GM11168 (cell line): Measurements from ENCODE around the gene GLOD4.
"Not testable (repeated sequence)": the region's sequence is repeated elsewhere in the genome, so short reads cannot be mapped to it uniquely, and the experiment has no call there.

ENCODE experiments used
- in situ Hi-C: fragments of 300-500 bp; cut with MboI; formaldehyde crosslinking; loops from one replicate; pipeline ENCODE4 v1.12.0; 2022; ENCODE audit warnings: low sequenced_read_pairs; ENCODE audit not compliant: unreplicated experiment

GLOD4 gene

GRCh38 chr17:785901-786300 lies 3.8 kb upstream of the GLOD4 start:
- in situ Hi-C loops, result not testable (repeated sequence)

GRCh38 chr17:784143-784542 lies 2.1 kb upstream of the GLOD4 start:
- in situ Hi-C loops, result no loop called here

DNA sequence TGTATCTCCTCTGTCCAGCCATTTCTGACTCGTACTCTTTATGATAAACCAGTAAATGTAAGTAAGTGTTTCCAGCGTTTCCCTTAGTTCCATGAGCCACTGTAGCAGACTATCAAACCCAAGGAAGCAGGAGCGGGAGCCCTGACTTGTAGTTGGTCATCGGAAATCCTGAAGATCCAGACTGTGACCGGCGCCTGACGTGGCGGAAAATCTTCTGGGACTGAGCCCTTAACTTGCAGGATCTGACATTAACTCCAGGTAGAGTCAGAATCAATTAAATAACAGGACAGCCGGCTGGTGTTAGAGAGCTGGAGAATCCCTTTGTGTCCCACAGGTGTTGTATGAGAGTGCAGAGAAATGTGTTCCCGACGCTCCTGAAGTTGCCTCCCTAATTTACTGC lies 4.0 kb downstream of the GLOD4 start:
- in situ Hi-C loops, result no loop called here

DNA sequence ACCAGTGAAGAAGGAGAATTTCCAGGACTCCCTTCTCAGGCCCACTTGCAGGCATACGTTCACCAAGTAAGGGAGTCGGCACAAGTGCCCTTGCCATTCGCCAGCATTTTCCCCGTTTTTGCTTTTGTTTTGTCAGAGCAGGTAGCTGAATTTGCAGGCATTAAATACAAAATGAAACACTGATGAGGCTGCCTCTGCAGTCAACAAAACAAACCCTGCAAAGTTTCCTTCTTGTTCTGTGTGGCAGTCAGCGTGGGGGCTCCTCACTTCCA lies 7.8 kb downstream of the GLOD4 start:
- in situ Hi-C loops, result no loop called here

GRCh38 chr17:773467-774312 lies 8.4 kb downstream of the GLOD4 start:
- in situ Hi-C loops, result no loop called here

DNA sequence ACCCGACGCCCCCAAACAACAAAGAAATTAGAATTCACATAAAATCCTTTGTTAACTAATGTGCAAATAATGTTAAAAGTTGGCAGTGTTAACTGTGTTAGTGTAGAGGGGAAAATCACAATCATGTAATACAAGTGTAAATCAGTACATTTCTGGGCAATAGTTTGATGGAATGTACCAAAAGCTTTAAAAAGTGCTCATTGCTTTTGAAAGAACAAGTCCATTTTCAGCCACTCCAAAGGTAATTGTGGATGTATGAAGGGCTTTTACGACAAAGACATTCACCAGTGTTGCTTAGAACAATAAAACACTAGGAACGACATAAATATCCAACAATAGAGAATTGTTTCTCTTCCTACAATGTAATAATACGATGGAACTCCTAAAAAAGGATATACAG lies 9.1 kb downstream of the GLOD4 start:
- in situ Hi-C loops, result no loop called here

GRCh38 chr17:767076-767475 lies 15.0 kb downstream of the GLOD4 start:
- in situ Hi-C loops, result no loop called here

GRCh38 chr17:760371-760770 lies 21.7 kb downstream of the GLOD4 start:
- in situ Hi-C loops, result no loop called here

DNA sequence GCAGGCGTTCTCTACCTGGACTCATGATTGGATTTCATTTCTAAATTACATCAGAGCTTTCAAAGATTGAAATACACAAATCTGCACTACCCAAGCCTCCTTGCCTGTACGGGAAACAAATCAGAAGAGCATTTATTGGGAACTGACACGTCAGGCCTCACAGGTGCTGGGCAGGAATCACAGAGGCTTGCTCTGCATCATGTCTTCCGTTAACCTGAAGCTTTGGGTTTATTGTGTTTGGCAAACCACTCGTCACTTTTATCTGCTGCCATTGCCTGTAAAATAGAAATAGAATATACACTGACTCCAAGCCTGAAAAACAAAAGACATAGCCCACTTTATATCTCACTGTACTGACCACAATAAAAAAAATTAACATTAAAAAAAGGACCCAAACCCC lies 22.1 kb downstream of the GLOD4 start:
- in situ Hi-C loops, result no loop called here

- in situ Hi-C loops, result not testable (repeated sequence)
Measured at GRCh38 chr17:756010-756567, 26.0 kb downstream of the GLOD4 start.

DNA sequence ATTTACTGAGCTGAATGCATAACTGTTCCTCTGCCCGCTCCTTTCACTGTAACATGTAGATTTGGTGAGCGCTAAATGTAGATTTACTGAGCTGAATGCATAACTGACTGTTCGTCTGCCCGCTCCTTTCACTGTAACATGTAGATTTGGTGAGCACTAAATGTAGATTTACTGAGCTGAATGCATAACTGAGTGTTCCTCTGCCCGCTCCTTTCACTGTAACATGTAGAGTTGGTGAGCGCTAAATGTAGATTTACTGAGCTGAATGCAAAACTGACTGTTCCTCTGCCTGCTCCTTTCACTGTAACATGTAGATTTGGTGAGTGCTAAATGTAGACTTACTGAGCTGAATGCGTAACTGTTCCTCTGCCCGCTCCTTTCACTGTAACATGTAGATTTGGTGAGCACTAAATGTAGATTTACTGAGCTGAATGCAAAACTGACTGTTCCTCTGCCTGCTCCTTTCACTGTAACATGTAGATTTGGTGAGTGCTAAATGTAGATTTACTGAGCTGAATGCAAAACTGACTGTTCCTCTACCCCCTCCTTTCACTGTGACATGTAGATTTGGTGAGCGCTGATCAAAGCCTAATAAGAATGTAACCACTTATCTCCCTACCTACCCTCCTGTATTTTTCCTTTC lies 26.6 kb downstream of the GLOD4 start:
- in situ Hi-C loops, result not testable (repeated sequence)

DNA sequence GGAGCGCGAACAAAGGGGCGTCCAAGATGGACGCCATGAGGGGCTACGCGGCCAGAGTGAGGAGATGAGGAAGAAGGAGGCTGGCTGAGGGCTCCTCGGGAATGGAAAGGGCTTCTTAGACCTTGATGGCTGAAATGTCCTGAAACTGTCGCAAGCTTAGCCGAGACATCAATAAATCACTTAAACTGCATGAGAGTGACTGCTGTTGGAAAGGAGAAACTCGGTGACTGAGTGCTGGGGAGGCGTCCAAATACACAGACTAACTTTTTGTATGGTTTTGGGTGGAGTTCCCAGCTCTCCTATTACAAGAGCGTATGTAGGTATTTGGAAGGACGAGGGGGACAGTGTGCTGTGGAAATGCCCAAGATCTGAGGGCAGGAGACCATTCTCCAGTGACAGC lies 28.7 kb downstream of the GLOD4 start:
- in situ Hi-C loops, result no loop called here

DNA sequence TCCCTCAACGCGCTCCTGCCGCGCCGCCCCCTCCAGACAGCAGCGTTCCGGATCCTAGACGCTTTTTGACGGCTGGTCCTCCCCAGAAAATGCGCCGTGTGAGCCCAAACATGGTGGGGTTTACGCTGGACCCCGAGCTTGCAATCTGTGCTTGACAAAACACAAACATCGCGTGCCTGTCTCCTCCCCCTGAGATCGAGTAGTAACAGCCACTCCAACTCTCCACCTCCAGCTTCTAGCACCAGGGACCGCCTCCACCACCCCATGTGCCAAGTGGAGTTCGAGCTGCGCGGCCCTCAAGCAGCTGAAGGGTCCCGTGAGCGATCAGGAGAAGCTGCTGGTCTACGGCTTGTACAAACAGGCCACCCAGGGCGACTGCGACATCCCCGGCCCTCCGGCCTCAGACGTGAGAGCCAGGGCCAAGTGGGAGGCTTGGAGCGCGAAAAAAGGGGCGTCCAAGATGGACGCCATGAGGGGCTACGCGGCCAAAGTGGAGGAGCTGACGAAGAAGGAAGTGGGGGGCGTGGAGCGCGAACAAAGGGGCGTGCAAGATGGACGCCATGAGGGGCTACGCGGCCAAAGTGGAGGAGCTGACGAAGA lies 29.4 kb downstream of the GLOD4 start:
- in situ Hi-C loops, result no loop called here

- in situ Hi-C loops, result no loop called here
Measured at GRCh38 chr17:752002-752619, 30.0 kb downstream of the GLOD4 start, which contains the start of gene GEMIN4. Gene GEMIN4, minus strand, starts transcription at chr17:752264. Its CDS starts 122 bp downstream, at chr17:752142.

- in situ Hi-C loops, result no loop called here
Measured at GRCh38 chr17:751269-752001, 30.6 kb downstream of the GLOD4 start.

- in situ Hi-C loops, result no loop called here
Measured at GRCh38 chr17:750431-751037, 31.5 kb downstream of the GLOD4 start.

DNA sequence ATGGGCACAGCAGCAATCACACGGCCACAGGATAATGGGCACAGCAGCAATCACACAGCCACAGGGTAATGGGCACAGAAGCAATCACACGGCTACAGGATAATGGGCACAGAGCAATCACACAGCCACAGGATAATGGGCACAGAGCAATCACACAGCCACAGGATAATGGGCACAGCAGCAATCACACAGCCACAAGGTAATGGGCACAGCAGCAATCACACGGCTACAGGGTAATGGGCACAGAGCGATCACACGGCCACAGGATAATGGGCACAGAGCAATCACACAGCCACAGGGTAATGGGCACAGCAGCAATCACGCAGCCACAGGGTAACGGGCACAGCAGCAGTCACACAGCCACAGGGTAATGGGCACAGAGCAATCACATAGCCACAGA lies 32.7 kb downstream of the GLOD4 start:
- in situ Hi-C loops, result not testable (repeated sequence)

DNA sequence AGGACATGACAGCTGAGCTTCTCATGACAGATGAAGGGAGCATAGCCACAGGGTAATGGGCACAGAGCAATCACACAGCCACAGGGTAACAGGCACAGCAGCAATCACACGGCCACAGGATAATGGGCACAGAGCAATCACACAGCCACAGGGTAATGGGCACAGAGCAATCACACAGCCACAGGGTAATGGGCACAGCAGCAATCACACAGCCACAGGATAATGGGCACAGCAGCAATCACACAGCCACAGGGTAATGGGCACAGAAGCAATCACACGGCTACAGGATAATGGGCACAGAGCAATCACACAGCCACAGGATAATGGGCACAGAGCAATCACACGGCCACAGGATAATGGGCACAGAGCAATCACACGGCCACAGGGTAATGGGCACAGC lies 33.5 kb downstream of the GLOD4 start:
- in situ Hi-C loops, result not testable (repeated sequence)

- in situ Hi-C loops, result no loop called here
Measured at GRCh38 chr17:746783-747629, 35.1 kb downstream of the GLOD4 start.
